ENCODE measurements around the gene ST3GAL6. TPM values are rescaled to one million over a fixed set of nuclear protein-coding genes. Genes with fewer than 3 reads are reported as not detected.

The ST3GAL6 gene
- total and polyA plus RNA-seq, 9 of the 15 experiments (the other 6 are each of a cell fraction or from before 2014, with no cell fraction given): 0.14 TPM; not detected in 8

DNA sequence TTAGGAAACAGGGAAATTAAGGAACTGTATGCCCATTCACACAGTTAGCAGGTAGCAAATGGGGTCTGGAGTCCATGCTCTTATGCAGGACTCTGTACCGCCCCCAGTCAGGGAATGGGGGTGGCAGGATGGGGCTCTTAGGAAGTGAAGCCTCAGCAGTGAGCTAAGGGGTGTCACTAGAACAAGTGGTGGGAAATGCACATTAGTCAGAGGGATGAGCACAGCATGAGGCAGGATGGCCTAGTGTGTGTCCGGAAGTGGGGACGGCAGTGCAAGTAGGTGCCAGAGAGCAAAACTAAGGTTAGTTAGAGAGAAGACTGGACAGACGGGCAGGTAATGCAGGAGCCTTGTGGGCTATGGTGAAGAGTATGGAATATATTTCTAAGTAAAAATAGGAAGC, 60.7 kb downstream of the ST3GAL6 start:
- Histone ChIP-seq H2AFZ (ENCODE audit: low read depth, low read length) (no peak overlapping the region), H3K4me3 (no peak overlapping the region), H3K27ac (ENCODE audit: extremely low read depth, low read depth, low read length) (no peak overlapping the region), H3K9ac (ENCODE audit: insufficient read depth in 1 of 2, low read depth in 2 of 2, low read length in 2 of 2) (no peak overlapping the region), H3K36me3 (ENCODE audit: control insufficient read depth, insufficient read depth, low read length) (peaks cover 2% of the 10 kb centered on the region; the same call in 1 of the 3 replicates), H3K4me2 (ENCODE audit: insufficient read depth, low read length) (no peak overlapping the region), H3K9me3 (replicated peaks; ENCODE audit: control insufficient read depth, insufficient read depth, low read depth, low read length) (no peaks in the 10 kb centered on the region), H3K9me1 (ENCODE audit: control insufficient read depth, insufficient read depth, low read length) (no peaks in the 10 kb centered on the region), H3K4me1 (replicated peaks in 1 of 2; ENCODE audit: control insufficient read depth in 2 of 2, insufficient read depth in 2 of 2, low read length in 2 of 2) (no peaks in the 10 kb centered on the region), H3K27me3 (ENCODE audit: control insufficient read depth in 2 of 2, insufficient read depth in 2 of 2, low read length in 2 of 2) (no peaks in the 10 kb centered on the region), H4K20me1 (replicated peaks; ENCODE audit: control insufficient read depth, insufficient read depth, low read length) (no peaks in the 10 kb centered on the region), H3K79me2 (ENCODE audit: control insufficient read depth, insufficient read depth, low read length) (no peaks in the 10 kb centered on the region)
- TF ChIP-seq MTA1 (IDR thresholded peaks at IDR 0.05; ENCODE audit: borderline replicate concordance) (no peak), ARID1B (IDR thresholded peaks at IDR 0.05) (no peak), YY1 (IDR thresholded peaks at IDR 0.05; ENCODE audit: borderline replicate concordance in 1 of 3, control insufficient read depth in 1 of 3, extremely low read depth in 1 of 3, insufficient read depth in 3 of 3, insufficient read length in 1 of 3, insufficient replicate concordance in 2 of 3, low read depth in 1 of 3, low read length in 2 of 3) (no peak), ERF (CRISPR knock-in tag; IDR thresholded peaks at IDR 0.05) (no peak), ZNF212 (CRISPR knock-in tag; IDR thresholded peaks at IDR 0.05) (no peak), HMGN3 (IDR thresholded peaks at IDR 0.05; ENCODE audit: borderline replicate concordance, extremely low read depth, insufficient read length, low read depth, low read length) (no peak), CEBPB (tag; IDR thresholded peaks at IDR 0.05) (no peak), NFE2L1 (tag; IDR thresholded peaks at IDR 0.05; ENCODE audit: borderline replicate concordance, low read depth) (no peak), ZNF830 (CRISPR knock-in tag; IDR thresholded peaks at IDR 0.05) (no peak)
- TF ChIP-seq, protein P1, sequence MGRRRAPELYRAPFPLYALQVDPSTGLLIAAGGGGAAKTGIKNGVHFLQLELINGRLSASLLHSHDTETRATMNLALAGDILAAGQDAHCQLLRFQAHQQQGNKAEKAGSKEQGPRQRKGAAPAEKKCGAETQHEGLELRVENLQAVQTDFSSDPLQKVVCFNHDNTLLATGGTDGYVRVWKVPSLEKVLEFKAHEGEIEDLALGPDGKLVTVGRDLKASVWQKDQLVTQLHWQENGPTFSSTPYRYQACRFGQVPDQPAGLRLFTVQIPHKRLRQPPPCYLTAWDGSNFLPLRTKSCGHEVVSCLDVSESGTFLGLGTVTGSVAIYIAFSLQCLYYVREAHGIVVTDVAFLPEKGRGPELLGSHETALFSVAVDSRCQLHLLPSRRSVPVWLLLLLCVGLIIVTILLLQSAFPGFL (CRISPR knock-in tag; IDR thresholded peaks at IDR 0.05): no peak
- TF ChIP-seq, protein P2, sequence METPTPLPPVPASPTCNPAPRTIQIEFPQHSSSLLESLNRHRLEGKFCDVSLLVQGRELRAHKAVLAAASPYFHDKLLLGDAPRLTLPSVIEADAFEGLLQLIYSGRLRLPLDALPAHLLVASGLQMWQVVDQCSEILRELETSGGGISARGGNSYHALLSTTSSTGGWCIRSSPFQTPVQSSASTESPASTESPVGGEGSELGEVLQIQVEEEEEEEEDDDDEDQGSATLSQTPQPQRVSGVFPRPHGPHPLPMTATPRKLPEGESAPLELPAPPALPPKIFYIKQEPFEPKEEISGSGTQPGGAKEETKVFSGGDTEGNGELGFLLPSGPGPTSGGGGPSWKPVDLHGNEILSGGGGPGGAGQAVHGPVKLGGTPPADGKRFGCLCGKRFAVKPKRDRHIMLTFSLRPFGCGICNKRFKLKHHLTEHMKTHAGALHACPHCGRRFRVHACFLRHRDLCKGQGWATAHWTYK (CRISPR knock-in tag; IDR thresholded peaks at IDR 0.05): no peak
- TF ChIP-seq, protein P3, sequence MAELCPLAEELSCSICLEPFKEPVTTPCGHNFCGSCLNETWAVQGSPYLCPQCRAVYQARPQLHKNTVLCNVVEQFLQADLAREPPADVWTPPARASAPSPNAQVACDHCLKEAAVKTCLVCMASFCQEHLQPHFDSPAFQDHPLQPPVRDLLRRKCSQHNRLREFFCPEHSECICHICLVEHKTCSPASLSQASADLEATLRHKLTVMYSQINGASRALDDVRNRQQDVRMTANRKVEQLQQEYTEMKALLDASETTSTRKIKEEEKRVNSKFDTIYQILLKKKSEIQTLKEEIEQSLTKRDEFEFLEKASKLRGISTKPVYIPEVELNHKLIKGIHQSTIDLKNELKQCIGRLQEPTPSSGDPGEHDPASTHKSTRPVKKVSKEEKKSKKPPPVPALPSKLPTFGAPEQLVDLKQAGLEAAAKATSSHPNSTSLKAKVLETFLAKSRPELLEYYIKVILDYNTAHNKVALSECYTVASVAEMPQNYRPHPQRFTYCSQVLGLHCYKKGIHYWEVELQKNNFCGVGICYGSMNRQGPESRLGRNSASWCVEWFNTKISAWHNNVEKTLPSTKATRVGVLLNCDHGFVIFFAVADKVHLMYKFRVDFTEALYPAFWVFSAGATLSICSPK (IDR thresholded peaks at IDR 0.05; ENCODE audit: borderline replicate concordance): no peak
- ATAC-seq: no peak
- in situ Hi-C loops (cut with MboI): loop anchor here (25.0 kb wide), 2 partner anchors 339 to 786 kb away; partner anchors contain the start of gene GABRR3
- FAIRE-seq: no peak
- CTCF ChIA-PET (ENCODE audit: low intra/inter-chr PET ratio): interaction anchor here (0.6 kb wide), 1 partner anchor 161 kb away, joined by 3 read pairs; no protein-coding TSS in a partner anchor
- WGBS (ENCODE audit: insufficient coverage, low coverage, missing lambda C conversion rate): 100% methylated on average over 2 of the region's 4 CpGs
- intact Hi-C loops (cut with micrococcal nuclease): loop anchor here (2.0 kb wide), 1 partner anchor 171 kb away; no protein-coding TSS in a partner anchor
- POLR2A ChIA-PET: interaction anchor here (0.5 kb wide), 1 partner anchor 345 kb away, joined by 3 read pairs; no protein-coding TSS in a partner anchor
- DNase-seq (ENCODE audit: extremely low read depth in 1 of 4, low spot score in 3 of 4): no peak
- BruUV-seq (replicated peaks): no TSS peak

Measured in K562 (cell line).